ENCODE data around the gene LRRC2.

GRCh38 chr3:46520531-46520930, 45.6 kb downstream of the LRRC2 start:
- TF ChIP-seq CTCF (IDR thresholded peaks at IDR 0.05) (no peak), EP300 (IDR thresholded peaks at IDR 0.05) (no peak)

Measured in esophagus muscularis mucosa (tissue), 3 donors.